ENCODE measurements around the gene DSCAML1. TPM values are rescaled to one million over a fixed set of nuclear protein-coding genes. Genes with fewer than 3 reads are reported as not detected.

DSCAML1 gene
- total RNA-seq, 1 donor, result not detected

GRCh38 chr11:117724621-117725020, 72.4 kb downstream of the DSCAML1 start:
- H3K4me3 ChIP-seq (ENCODE audit: low read depth, low read length), result no peak overlapping the region
- TF ChIP-seq, protein P1, sequence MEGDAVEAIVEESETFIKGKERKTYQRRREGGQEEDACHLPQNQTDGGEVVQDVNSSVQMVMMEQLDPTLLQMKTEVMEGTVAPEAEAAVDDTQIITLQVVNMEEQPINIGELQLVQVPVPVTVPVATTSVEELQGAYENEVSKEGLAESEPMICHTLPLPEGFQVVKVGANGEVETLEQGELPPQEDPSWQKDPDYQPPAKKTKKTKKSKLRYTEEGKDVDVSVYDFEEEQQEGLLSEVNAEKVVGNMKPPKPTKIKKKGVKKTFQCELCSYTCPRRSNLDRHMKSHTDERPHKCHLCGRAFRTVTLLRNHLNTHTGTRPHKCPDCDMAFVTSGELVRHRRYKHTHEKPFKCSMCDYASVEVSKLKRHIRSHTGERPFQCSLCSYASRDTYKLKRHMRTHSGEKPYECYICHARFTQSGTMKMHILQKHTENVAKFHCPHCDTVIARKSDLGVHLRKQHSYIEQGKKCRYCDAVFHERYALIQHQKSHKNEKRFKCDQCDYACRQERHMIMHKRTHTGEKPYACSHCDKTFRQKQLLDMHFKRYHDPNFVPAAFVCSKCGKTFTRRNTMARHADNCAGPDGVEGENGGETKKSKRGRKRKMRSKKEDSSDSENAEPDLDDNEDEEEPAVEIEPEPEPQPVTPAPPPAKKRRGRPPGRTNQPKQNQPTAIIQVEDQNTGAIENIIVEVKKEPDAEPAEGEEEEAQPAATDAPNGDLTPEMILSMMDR (IDR thresholded peaks at IDR 0.05; ENCODE audit: insufficient read depth, low read depth, low read length), result no peak
- DNase-seq (ENCODE audit: low read depth), result no peak

- TF ChIP-seq, protein P1 (IDR thresholded peaks at IDR 0.05; ENCODE audit: insufficient read depth, low read depth, low read length), result no peak
- no peak for DNase-seq (ENCODE audit: low read depth)
- no peak overlapping the region for H3K4me3 ChIP-seq (ENCODE audit: low read depth, low read length)
Measured at GRCh38 chr11:117724104-117724503, 72.9 kb downstream of the DSCAML1 start.

DNA sequence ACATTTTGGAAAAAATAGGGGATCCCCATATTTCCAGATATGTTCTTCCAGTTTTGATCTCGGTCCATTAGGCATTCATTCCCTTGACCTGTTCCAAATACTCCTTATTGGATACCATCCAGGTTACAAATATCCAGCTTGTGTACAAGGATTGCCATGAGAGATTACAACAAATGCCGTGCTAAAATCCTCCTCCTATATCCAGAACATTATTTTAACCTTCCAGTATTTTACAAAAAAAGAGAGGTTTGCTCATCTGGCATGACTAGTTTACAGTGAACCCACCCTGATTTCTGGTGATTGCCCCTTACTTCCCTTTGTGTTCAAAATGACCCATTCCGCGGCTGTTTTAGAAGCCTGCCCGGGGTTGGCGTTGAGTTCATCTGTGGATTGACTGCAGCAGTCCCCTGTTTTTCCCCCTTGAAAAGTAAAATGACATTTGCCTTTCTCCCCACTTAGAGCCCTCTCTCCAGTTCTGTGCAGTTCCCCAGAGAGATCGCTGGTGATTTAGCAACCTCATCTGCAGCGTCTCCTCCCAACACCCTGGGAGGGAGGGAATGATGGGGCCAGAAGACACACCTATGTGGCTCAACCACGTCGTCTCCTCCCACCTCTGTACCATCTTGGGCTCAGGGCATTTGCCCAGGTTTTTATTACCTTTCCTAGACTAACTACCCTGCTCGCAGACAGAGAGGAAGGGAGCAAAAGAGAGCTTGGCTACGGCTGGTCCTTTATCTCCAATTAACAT, 73.6 kb downstream of the DSCAML1 start:
- no peak overlapping the region for H3K4me3 ChIP-seq (ENCODE audit: low read depth, low read length)
- TF ChIP-seq, protein P1 (IDR thresholded peaks at IDR 0.05; ENCODE audit: insufficient read depth, low read depth, low read length), result no peak
- DNase-seq (ENCODE audit: low read depth), result no peak

- no peak overlapping the region for H3K4me3 ChIP-seq (ENCODE audit: low read depth, low read length)
- TF ChIP-seq, protein P1 (IDR thresholded peaks at IDR 0.05; ENCODE audit: insufficient read depth, low read depth, low read length), result no peak
- DNase-seq (ENCODE audit: low read depth), result no peak
Measured at GRCh38 chr11:117722082-117722481, 74.9 kb downstream of the DSCAML1 start.

GRCh38 chr11:117720061-117720511, 76.9 kb downstream of the DSCAML1 start:
- TF ChIP-seq, protein P1 (IDR thresholded peaks at IDR 0.05; ENCODE audit: insufficient read depth, low read depth, low read length), result no peak
- DNase-seq (ENCODE audit: low read depth), result no peak
- H3K4me3 ChIP-seq (ENCODE audit: low read depth, low read length), result no peak overlapping the region

DNA sequence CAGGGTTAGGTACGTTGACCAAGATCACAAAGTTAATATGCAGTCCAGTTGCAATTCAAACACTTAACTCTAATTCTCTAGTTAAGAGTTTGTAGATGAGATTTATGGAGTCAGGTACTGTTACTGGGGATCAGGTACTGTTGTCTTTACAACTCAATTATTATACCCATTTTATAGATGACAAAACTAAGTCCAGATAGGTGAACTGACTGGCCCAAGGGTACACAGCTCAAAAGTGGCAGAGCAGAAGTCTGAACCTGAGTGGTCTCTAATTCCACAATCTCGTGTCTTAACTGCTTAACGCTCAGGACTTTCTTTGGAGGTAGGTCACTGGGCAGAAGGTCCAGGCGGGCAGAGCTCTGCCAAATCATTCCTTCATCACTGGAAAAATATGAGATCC, 77.5 kb downstream of the DSCAML1 start:
- DNase-seq (ENCODE audit: low read depth), result no peak
- TF ChIP-seq, protein P1 (IDR thresholded peaks at IDR 0.05; ENCODE audit: insufficient read depth, low read depth, low read length), result no peak
- H3K4me3 ChIP-seq (ENCODE audit: low read depth, low read length), result no peak overlapping the region
